ENCODE data around the gene VAT1L.

Gene VAT1L

DNA sequence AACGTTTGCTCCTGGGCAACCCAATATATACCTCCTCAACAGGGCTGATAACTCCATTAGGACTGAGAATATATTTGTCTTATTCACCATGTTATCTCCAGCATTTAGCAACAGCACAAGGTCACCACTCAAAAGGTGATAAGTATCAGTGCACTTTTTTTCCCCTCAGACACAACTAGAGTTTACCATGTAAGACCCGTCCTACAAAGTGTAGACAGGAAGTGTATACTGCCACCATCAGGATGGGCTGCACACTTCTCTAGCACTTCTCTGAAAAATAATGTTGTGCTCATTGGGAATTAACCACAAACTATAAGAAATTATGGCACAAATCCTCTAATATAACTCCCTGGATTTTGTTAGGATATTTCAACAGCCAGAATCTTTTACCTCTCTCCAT is 5.7 kb upstream of the VAT1L start:
- peak; percentile 75 for DNase-seq (ENCODE audit: low spot score)

DNA sequence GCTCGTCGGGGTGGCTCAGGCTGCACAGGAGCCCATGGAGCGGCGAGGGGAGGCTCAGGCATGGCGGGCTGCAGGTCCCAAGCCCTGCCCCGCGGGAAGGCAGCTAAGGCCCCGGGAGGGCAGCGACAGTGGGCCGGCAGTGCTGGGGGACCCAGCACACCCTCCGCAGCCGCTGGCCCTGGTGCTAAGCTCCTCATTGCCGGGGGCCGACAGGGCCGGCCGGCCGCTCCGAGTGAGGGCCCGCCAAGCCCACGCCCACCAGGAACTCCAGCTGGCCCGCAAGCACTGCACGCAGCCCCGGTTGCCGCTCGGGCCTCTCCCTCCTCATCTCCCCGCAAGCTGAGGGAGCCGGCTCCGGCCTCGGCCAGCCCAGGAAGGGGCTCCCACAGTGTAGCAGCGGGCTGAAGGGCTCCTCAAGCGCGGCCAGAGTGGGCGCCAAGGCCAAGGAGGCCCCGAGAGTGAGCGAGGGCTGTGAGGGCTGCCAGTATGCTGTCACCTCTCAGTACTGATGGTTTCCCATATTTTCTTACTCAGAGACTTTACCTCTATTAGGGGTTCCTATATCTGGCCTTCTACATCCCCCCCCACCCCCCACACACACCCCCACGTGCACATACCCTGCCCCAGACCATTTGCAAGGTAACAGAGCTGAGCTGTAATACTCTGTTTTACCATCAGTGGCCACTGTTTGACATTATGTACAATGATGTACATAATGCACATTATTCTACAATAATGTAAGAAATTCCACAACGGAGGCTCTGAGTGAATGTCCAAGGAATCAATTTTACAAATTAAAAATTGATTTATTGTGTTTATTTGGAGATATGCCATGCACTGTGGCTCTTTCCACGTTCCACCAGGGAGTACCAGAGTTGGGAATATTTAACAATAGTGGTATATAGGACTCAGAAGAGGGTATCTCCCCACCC is 3.7 kb upstream of the VAT1L start:
- no peak for DNase-seq (ENCODE audit: low spot score)

DNA sequence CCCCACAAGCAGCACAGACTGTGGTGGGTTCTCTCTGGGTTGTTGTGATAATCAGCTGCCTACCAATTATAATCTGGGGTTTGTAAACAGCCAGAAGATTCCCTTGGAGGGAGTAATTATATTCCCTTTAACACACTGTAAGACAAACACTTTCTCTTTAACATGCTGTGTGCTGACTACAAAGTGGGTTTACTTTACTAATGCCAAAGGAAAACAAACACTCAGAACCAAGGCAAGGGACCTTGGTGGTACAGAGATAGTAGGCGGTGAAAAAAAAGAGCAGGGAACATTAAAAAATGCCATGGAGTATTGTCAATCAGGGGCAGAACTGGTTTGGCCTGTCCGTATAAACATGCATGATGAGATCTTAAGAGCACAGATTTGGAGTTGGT is 3.0 kb upstream of the VAT1L start:
- DNase-seq (ENCODE audit: low spot score), result no peak

DNA sequence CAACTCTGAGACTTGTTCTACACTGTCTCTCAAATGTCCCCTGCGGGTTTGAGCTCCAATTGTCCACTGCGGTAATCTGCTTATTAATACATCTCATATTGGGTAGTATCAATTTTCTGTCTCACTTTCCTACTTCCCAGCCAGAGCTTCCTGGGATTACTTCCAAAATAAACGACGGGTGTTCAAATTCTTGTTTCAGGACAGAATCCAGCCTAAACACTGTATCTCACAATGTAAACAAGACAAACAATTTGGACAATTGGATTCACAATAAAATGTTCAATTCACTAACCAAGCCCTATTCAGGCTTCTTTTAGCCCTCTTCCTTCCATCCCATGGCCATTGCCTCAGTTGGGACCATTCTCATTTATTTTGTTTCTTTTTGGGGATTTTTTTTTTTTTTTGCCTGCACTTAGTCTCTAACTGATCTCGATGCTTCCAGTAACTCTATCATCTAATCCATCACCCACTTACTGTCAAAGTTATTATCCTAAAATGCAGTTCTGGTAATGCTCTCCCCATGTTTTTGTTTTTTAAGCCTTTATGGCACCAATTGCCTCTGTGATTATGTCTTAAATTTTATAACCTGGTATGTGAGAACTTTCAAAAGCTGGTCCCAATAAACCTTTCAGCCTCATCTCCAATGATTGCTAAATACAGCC is 2.0 kb upstream of the VAT1L start:
- DNase-seq (ENCODE audit: low spot score), result no peak

DNA sequence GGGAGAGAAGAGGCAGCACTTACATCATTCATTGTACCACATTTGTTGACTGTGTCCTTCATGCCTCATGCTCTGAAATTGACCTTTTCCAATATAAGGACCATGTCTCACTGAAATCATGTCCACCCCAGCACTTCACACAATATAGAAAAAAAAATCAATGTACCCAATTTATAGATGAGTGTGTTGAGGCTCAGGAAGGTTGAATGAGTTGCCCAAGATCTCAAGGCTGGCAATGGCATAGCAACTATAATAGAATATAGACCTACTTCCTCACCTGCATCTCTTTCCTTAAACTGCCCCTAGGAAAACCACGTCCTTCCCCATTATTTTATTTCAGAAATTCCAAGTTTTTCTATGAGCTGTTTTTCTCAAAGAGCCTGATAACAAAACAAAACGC is 912 bp upstream of the VAT1L start:
- no peak for DNase-seq (ENCODE audit: low spot score)

DNA sequence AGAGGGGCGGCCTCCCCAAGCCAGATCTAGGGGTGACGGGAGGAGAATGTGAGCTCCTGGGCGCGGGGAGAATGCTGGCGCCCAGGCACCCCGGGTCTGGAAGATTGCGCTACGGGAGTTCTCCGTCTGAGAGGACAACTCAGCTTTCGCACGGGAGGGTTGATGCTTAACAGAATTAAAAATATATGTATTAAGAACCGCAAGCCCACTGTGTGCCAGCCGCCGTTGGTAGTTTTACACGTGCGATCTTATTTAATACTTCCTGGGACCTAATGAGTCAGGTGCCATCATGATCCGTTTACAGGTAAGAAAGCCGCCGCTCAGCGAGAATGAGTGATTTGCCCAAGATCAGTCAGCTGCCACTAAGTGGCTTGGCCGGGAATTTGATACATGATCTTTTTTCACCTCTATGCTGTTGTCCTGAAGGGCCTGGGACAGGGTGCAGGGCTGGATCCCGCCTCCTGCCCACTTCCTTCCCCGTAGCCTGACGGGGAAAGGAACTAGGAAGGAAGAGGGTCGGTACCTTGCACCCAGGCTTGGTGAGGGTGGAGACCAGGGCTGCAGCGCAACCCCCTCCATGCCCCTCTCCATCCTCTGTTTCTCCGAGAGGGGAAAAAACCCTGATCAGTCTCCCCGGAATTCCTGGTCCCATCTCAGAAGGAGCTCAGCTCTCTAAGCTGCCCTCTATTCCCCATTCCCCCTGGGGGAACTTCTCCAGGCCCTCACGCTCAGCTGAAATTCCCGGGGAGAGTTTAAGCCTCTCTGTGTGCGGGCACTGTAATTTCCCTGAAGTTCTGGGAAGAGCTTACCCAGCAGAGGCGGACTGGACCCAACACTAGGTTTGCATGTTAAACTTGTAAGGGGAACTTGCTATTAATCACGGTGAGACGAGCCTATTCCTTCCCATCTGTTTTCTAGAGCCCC is 983 bp downstream of the VAT1L start:
- peak; percentile 22 for DNase-seq (ENCODE audit: low spot score)

DNA sequence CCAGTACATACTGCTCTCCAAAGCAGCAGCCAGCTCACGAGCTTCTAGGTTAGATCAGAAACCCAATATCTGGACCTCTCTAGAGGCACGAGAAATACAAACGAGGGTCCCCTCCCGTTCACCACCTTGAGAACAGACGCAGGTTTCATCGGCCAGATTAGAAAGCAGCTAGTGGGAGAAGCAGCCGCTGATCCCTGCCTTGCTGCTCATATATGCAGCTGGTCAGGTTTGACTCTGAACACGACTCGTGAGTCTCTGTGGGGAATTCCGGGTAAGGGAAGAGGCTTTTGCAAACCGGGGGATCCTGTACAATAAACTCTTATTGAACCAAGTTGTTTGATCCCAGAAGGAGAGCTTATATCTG is 1.6 kb downstream of the VAT1L start:
- DNase-seq (ENCODE audit: low spot score), result peak; percentile 49

DNA sequence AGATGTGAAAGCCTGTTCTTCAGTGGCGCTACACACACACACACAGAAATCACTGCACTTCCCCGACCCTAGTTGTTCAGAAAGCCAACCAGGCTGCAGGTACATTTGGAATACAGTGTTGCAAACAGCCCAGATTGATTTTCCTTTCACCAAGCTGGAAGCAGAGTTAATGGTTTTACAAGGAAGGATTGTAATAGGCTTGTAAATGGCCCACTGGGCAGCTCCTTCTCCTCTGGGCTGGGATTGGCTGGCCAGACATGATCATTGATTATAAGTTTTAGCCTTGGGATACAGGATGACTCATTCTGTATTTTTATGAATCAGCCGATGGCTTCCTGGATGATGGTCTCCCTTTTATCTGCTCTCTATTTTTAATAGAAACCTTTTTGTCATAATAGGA is 2.5 kb downstream of the VAT1L start:
- no peak for DNase-seq (ENCODE audit: low spot score)

DNA sequence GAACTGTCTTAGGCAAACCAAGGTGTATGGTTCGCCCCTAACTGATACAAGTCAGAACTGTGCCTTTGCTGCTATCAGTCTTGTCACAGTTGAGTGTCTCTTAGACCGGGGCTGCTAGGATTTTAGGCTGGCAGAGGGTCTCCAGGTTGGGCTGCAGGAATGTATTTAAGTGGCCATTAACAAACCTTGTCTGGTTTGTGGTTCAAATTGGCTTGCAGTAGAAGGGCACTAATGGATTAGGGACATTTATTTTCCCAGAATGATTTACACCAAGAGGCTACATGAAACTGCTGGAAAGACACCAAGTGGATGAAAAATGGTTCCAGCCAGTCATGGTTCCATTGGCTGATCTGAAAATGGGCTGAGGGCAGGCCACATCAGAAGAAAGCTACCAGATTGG is 5.1 kb downstream of the VAT1L start:
- DNase-seq (ENCODE audit: low spot score), result no peak

DNA sequence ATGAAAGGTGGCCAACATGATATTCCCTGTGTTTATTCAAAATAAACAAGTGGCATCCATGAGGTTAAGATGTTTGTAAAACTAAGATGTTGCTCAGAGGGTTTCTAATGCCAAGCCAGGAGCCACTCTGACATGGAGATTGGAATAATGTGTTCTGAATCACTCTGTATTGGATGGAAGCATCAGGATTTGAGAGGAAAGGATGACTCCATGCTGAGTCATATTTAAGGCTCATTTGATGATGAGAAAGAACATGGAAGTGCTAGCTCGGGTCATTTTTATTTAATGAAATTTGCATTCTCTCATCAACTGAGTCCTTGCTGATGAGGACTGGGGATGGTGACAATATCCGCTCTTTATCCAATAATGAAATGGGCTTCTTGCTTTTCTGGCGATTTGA is 6.2 kb downstream of the VAT1L start:
- DNase-seq (ENCODE audit: low spot score), result no peak

DNA sequence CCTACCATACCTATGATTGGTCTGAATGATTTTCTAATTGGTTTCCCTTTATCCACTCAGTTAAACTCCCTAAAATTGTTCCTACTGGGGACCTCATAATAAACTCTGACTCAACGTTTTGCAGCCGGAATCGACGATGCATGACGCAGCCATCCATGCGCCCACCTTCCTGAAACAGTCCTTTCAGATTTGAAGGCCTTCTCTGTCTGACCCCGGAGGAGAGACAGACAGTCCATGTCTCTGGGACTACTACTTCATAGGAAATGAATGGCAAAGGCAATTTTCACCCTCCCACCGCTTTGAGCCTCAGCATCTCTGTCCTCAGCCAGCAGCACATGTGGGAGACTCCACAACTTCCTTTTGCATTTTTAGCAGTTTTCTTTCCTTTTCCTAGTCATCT is 13.5 kb downstream of the VAT1L start:
- no peak for DNase-seq (ENCODE audit: low spot score)

DNA sequence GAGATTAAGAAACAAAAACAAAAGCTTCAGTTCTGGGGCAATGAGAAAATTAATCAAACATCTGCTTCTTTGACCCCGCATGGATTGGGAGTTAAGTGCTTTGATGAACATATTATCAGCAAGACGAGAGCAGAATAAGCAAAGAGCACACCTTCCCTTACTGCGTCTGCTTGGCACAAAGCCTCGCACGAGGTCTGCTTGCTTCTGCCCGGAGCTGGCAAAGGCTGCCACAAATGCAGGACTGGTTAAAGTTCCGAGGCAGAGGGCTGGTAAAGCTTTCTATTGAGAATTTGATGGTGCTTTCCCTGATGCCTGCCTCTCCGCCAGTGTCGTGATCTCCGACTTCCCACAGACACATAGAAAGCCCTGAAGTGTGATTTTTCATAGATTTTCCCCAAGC is 17.0 kb downstream of the VAT1L start:
- no peak for DNase-seq (ENCODE audit: low spot score)

DNA sequence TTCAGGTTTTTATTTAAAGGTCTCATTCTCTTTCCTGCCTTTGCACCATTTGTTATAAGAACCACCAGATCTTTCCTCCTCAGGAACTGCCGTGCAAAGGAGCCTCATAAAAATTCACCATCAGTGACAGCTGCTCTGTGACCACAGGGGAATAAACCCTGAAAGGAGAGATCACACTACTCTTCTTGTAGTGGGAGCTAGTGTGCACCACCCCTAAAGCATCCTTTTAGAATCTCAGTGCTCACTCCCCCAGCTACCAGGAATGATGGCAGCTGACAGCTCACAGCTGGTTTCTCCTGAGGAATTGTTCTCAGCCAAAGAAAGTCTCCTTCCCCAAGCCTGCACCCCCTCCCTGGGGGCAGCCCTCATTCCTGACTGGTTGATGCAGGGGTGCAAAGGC is 18.7 kb downstream of the VAT1L start:
- DNase-seq (ENCODE audit: low spot score), result no peak

DNA sequence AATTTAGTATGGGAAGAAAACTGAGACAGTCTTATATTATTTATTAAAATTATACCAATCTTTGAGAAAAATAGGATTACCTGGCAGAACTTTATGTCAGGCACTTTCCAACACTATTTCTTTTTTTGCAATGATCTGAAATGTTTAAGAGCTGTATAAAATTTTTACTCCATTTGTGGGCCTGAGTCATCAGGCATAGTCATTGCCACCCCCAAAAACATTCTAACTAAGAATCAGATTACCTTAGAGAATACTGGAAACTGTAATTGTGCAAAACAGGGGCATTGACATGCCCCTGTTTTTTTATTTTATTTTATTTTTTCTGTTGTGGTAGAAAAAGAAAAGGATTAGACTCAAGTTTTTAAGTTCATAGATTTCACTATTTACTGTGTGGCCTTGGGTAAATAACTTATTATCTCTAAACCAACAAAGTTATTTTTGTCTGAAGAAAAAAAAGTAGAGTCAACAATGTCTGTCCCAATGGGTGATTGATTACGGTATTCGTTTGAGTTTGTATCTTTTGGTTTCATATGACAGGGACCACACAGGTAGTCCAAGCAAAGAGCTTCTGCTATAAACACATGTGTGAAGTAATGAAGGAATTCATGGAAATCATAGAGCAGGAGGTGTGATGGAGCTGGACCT is 24.6 kb downstream of the VAT1L start:
- no peak for DNase-seq (ENCODE audit: low spot score)

DNA sequence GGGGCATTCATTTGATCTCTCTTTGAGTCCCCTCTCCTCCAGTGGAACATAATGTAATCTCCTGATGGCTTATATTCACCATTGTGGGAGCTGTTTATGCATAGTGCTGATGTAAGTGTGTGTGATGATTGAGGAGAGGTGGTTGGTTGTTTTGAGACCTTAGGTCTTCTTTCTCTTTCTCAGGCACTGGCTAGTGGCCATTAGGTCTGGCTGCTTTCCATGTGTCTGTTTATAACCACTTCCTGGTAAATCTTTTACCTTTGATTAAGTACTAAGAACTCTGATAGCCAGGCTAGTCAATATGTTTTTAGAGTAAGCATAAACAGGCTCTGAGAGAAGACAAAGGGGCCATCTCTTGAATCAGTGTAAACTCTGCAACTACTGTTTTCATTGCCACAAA is 27.9 kb downstream of the VAT1L start:
- DNase-seq (ENCODE audit: low spot score), result no peak

DNA sequence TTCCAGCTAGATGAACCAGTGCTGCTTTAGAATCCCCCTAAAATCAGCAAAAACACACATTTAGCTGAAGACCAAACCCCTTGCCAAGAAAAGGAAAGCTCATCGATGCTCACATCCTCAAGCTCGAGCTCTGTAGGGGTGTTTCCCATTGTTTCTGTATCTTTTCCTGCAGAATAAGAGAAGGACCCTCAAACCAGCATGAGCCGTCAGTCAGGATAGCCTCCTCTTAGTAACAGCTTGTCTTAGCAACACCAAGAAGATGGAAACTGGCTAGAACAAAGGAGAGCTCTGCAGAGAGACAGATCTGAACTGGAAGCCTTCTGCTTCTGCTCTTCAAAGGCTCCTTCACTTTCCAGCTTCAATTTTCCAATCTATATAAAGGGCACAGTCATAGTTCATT is 32.0 kb downstream of the VAT1L start:
- DNase-seq (ENCODE audit: low spot score), result no peak

DNA sequence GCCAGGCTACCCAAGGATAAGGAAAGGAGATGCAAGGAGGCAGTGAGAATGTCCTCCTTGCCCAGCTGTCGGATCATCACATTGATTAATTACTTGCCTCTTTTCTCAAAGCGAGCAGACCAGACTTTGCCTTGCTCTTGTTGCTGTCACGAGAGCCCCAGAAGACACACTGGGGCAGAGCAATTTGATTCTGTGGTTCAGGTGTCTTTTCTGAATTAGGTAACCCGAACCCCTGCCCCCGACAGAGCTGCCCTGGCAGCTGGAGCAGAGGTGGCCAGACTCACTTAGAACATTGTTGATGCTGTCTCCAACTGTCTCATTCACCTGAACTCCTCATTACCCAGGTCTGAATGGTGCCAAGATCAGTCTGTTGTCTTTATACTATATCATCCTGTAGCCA is 34.3 kb downstream of the VAT1L start:
- DNase-seq (ENCODE audit: low spot score), result no peak

DNA sequence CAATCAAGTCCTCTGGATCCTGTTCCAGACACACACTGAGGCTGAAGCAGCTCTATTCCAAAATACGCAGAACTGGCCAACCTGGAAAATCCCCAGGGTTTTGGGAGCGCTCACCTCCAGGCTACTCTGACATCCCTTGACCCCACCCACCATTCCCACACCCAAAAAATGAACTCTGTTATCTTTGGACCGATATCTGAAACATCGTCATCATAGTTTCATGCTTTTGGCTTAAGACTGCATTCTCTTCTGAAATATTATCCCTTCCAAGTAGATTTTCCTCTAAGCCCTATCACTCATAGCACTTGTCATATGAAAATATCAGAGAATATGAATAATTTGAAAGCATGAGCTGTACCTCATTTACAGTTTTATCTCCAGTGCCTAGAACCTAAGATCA is 34.7 kb downstream of the VAT1L start:
- DNase-seq (ENCODE audit: low spot score), result no peak

DNA sequence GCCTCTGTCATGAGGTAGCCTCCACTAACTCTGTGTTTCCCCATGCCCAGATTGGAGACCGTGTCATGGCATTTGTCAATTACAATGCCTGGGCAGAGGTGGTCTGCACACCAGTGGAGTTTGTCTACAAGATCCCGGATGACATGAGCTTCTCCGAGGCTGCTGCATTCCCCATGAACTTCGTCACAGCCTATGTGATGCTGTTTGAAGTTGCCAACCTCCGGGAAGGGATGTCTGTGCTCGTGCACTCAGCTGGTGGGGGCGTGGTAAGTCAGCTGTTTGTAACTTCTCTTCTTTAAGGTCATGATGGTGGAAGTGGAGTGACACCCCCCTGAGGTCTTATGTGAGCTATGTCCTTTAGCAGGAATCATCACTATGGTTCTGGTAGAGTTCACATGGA is 36.8 kb downstream of the VAT1L start:
- DNase-seq (ENCODE audit: low spot score), result no peak

DNA sequence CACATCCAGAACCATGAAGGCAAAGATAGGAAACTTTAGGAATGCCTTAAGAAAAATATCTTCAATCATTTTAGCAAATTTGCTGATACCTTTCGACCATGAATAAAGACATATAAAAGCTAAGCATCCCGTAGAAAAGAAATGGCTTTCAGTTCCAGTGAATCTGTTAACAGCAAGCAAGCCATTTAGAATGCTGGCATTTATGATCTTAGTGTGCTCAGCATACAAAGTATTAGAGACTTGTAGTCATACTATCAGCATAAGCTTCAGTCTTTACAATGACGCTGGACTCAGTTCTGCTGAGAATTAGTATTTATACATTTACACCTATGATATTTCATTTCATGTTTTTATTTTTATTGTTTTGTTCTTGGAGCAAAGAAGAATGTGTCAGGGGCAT is 38.7 kb downstream of the VAT1L start:
- DNase-seq (ENCODE audit: low spot score), result no peak

DNA sequence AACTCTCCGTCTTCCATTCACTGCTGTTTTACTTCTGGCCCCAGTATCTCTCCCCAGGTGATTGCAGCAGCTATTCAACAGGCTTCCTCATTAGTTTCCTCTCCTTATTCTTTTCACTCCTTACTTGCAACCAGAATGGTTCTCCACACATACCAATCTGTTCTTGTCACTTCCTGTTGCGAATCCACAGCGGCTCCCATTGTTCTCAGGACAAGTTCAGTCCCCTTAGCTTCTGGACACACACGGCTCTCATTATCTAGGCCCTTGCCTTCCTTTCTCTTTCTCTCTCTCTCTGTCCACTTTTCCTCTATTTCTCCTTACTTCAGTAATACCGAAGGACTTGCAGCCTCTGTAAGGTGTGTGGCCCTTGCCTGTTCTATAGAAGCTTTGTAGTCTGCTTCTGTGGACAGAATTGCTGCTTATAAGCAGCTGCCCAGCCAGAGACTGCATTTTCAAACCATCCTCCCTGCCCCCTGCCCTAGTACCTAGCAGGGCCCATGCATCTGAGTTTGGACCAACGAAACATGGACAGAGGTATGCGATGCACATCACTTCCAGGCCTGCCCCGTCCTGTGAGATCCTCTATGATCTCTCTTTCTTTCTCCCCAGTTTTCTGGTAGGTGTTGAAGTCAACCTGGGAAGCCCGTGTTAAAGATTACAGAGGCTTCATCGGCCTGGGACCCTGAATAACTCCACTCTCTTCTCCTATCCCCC is 45.7 kb downstream of the VAT1L start:
- DNase-seq (ENCODE audit: low spot score), result no peak
